A549 (cell line): ENCODE data around the gene JAKMIP1.

ENCODE experiments used
- CTCF ChIP-seq: fragments of >200 bp; sonication (Bioruptor Twin); formaldehyde crosslinking; IDR thresholded peaks from 3 replicates; pipeline ENCODE4 v1.5.1; 2016
- EP300 ChIP-seq, 2 experiments: fragments of >200 bp; sonication (Bioruptor Twin); formaldehyde crosslinking; IDR thresholded peaks; 2 replicates in 1 of 2; 3 replicates in 1 of 2; pipeline ENCODE4 v1.6.1; 2016 to 2017
- JUN ChIP-seq, 2 experiments: fragments of >200 bp; sonication (Bioruptor Twin); formaldehyde crosslinking; IDR thresholded peaks; 2 replicates in 1 of 2; 3 replicates in 1 of 2; pipeline ENCODE4 v1.6.1; 2016 to 2017
- JUNB ChIP-seq: fragments of >200 bp; sonication (Bioruptor Twin); formaldehyde crosslinking; IDR thresholded peaks from 2 replicates; pipeline ENCODE4 v1.6.1; 2016
- MAFK ChIP-seq: fragments of 450-650 bp; IDR thresholded peaks from 2 replicates; pipeline ENCODE4 v1.6.1; 2014; ENCODE audit not compliant: partially characterized antibody
- POLR2A ChIP-seq: IDR thresholded peaks from 2 replicates; pipeline ENCODE4 v1.6.1; 2012; ENCODE audit warnings: mild to moderate bottlenecking, low read length
- REST ChIP-seq: fragments of 200-600 bp; sonication (generic); IDR thresholded peaks from 2 replicates; pipeline ENCODE4 v1.6.1; 2016; ENCODE audit warnings: antibody characterized with exemption, mild to moderate bottlenecking, moderate library complexity
- RFX5 ChIP-seq: fragments of 450-650 bp; IDR thresholded peaks from 2 replicates; pipeline ENCODE4 v1.7.1; 2014; ENCODE audit warnings: antibody characterized with exemption, mild to moderate bottlenecking, moderate library complexity

- TF ChIP-seq POLR2A: no peak
- TF ChIP-seq REST: no peak
- TF ChIP-seq RFX5: no peak
- TF ChIP-seq CTCF: no peak
- no peak for TF ChIP-seq EP300 (IDR thresholded peaks at IDR 0.05)
- no peak for TF ChIP-seq JUNB
- no peak for TF ChIP-seq JUN (IDR thresholded peaks at IDR 0.05)
- no peak for TF ChIP-seq MAFK
Observed at GRCh38 chr4:6115746-6116586, 84.4 kb downstream of the JAKMIP1 start.
